Astrocyte (in vitro differentiated cells and primary cell): ENCODE results near the gene ATCAY.

Source experiments
- CTCF ChIP-seq: IDR thresholded peaks from 2 replicates; pipeline ENCODE4 v1.5.1; 2011; ENCODE audit warnings: low read depth, mild to moderate bottlenecking, inconsistent platforms, low read length, moderate library complexity; ENCODE audit not compliant: insufficient read depth
- EZH2 ChIP-seq: IDR thresholded peaks from 2 replicates; pipeline ENCODE4 v1.6.1; 2012; ENCODE audit warnings: mild to moderate bottlenecking, low read length, inconsistent platforms; ENCODE audit not compliant: insufficient read depth

GRCh38 chr19:3835055-3835435, 45.4 kb upstream of the ATCAY start:
- TF ChIP-seq CTCF: no peak
- no peak for TF ChIP-seq EZH2
